Kidney epithelial cell (primary cell): ENCODE measurements around the gene ALOXE3. TPM values are rescaled to one million over a fixed set of nuclear protein-coding genes. Genes with fewer than 3 reads are reported as not detected.
"Not testable (repeated sequence)": the region's sequence is repeated elsewhere in the genome, so short reads cannot be mapped to it uniquely, and the experiment has no call there.

Source experiments
- DNase-seq: peaks from one replicate; pipeline ENCODE4 v3.0.0-alpha.2; 2010; ENCODE audit warnings: low read depth
- H3K27me3 ChIP-seq: 2 replicates; pipeline ENCODE4 v1.6.0; 2011; ENCODE audit warnings: low read length; ENCODE audit not compliant: control insufficient read depth, insufficient read depth
- H3K36me3 ChIP-seq: 2 replicates; pipeline ENCODE4 v1.5.1; 2011; ENCODE audit warnings: low read length; ENCODE audit not compliant: control insufficient read depth, insufficient read depth
- H3K4me3 ChIP-seq: 2 replicates; pipeline ENCODE4 v1.5.1; 2011; ENCODE audit warnings: low read depth, mild to moderate bottlenecking, control low read depth, low read length
- total RNA-seq: library from RNA; depleted of rRNA; stranded (reverse); fragments of >200 nt; gene quantifications from 2 replicates; pipeline ENCODE4 v1.2.3, GENCODE V29; 2015
- TF ChIP-seq, protein P1 (sequence below): IDR thresholded peaks from 2 replicates; pipeline ENCODE4 v1.5.1; 2011; ENCODE audit warnings: mild to moderate bottlenecking, moderate library complexity, low read length, control low read depth, inconsistent platforms; ENCODE audit not compliant: insufficient read depth, poor library complexity, severe bottlenecking

The ALOXE3 gene
- total RNA-seq, 1 donor from 2014 or later: 0.75 TPM

DNA sequence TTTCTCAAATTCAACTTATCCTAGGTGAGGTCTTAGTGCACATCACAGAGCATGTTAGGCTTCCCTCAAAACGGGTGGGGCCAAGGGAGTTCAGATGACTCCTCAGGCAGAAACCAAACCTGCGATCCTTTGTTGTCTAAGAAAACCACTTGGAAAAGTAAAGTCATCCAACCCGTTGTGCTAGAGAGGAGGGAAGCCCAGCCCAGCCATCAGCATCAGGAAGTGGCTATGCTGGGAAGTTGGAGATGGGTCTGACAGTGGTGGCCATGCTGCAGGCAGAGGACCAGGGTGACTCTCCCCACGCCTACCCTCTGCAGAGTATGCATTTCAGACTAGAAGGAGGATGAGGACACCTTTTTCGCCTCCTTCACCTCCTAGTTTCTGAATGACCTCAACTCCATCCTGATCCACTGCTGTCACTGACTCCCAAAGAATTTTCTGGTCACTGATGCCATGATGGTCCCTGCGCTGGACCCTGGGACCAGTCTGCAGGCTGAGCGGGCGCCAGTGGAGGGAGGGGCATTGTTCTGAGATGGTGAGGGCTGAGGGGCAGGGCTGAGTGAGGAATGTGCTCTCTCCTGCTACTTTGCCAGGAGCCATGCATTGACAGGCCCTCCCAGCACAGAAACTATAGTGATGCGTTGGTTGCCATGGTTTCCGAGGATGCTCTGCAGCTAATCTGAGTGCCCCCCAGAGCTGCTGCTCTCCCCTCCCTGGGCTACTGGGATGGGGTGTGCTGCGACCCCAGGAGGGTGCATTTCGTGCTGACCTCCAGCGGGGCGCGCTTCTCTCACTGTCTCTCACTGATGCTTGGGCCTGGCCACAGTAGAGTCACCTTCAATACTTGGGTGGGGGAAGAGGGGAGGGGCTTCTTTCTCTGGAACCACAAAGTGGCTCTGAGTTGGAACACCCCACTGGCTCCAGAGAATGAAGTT is 51.2 kb downstream of the ALOXE3 start:
- no peak overlapping the region for H3K4me3 ChIP-seq
- DNase-seq: no peak
- no peaks in the 10 kb centered on the region for H3K36me3 ChIP-seq
- peaks cover 54% of the 10 kb centered on the region for H3K27me3 ChIP-seq
- TF ChIP-seq, protein P1, sequence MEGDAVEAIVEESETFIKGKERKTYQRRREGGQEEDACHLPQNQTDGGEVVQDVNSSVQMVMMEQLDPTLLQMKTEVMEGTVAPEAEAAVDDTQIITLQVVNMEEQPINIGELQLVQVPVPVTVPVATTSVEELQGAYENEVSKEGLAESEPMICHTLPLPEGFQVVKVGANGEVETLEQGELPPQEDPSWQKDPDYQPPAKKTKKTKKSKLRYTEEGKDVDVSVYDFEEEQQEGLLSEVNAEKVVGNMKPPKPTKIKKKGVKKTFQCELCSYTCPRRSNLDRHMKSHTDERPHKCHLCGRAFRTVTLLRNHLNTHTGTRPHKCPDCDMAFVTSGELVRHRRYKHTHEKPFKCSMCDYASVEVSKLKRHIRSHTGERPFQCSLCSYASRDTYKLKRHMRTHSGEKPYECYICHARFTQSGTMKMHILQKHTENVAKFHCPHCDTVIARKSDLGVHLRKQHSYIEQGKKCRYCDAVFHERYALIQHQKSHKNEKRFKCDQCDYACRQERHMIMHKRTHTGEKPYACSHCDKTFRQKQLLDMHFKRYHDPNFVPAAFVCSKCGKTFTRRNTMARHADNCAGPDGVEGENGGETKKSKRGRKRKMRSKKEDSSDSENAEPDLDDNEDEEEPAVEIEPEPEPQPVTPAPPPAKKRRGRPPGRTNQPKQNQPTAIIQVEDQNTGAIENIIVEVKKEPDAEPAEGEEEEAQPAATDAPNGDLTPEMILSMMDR: no peak

DNA sequence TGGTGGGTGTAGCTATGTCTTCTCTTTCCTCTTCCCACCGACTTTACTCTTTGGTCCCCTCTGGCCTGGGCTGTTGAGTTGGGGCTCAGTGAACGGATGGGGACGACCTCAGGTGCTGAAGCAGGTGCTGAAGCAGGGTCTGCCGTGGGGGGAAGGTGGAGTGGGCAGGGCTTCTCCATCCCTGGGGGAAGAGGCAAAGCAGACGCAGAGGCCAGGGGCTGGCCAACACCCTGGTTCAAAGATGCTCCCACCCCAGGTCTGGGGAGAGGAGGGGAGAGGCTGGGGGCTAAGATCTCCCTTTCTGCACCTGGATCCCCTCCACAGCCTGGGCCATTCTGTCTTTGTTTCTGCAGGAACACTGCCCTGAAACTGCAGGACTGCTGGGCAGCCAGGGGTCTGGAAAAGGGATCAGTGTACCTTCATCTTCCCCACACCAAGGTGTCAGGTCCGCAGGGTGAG is 53.7 kb downstream of the ALOXE3 start:
- TF ChIP-seq, protein P1: no peak
- H3K4me3 ChIP-seq: no peak overlapping the region
- DNase-seq: no peak
- H3K27me3 ChIP-seq: peaks cover 51% of the 10 kb centered on the region
- no peaks in the 10 kb centered on the region for H3K36me3 ChIP-seq

DNA sequence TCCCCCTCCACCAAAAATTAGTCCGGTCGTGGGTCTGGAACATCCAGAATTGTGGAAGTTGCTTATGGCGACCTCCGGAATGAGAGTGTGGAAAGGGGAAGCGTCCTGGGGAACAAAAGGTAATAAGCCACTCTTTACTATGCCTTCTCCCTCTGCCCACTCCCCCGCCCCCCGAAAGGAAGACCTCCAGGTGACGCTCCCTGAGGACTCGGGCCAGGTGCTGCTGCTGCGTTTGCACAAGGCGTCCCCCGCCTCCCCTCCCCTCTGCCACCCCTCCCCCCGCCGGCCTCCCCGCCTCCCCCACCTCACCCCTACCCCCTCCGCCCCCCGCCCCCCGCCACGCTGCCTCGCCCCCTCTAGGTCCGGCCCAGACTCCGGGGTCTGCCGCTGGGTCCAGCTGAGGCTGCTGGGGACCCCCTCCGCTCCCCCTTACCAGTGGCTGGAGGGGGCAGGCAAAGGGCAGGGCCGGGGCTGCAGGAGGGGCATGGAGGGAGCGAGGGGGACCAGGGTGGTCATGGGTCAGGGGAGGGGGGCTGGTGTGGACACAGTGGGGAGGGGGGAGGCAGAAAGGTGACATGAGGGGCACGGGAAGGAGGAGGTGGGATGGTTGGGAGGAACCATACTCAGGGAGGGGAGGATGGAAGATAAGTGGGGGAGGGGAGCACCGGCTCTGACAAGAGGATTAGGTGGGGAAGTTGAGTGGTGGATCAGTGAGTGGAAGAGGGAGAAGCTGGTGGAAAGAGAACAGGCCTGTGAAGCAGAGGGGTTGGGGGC is 54.4 kb downstream of the ALOXE3 start:
- TF ChIP-seq, protein P1: no peak
- H3K27me3 ChIP-seq: peaks cover 52% of the 10 kb centered on the region

DNA sequence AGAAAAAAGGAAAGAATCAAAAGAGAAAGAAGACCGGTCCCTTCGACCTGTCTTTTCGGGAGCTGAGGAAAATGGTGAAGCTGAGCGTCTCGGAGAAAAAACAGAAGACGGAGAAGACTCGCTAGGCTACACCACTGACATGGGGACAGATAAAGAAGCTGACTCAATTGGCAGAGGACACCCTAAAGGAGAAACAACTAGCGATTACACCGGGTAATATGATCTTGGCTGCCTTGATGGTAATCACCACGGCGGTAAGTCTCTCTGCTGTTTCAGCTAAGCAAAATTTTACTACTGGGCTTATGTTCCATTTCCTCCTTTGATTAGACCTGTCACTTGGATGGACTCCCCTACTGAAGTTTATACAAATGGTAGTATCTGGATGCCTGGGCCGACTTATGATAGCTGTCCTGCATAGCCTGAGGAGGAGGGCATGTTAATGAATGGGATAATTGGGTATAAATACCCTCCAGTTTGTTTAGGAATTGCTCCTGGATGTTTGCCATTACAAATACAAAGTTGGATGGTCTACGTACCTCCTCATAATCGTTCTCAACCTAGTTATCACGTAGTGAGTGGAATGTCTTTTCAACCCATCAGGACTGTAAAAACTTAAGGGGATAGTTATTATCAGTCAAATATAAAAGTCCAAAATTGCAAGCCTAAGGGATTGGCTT is 55.4 kb downstream of the ALOXE3 start:
- Histone ChIP-seq H3K27me3 (peaks cover 56% of the 10 kb centered on the region), H3K36me3 (no peaks in the 10 kb centered on the region), H3K4me3 (no peak overlapping the region)
- DNase-seq: no peak
- TF ChIP-seq, protein P1: no peak

More for the DNA sequence above, 54.4 kb downstream of the ALOXE3 start:
- DNase-seq: no peak
- H3K36me3 ChIP-seq: no peaks in the 10 kb centered on the region
- no peak overlapping the region for H3K4me3 ChIP-seq

DNA sequence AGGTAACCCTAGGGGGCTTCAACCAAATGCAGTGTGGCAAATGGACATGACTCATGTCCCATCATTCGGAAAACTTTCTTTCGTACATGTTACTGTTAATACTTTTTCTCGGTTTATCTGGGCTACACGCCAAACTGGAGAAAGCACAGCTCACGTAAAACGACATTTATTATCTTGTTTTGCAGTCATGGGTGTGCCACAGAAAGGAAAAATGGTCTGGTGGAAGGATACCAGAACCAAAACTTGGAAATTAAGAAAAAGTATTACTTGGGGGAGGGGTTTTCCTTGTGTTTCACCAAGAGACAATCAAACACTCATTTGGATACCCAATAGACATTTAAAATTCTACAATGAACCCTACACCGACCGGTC is 55.9 kb downstream of the ALOXE3 start:
- H3K27me3 ChIP-seq: peaks cover 58% of the 10 kb centered on the region
- no peaks in the 10 kb centered on the region for H3K36me3 ChIP-seq
- TF ChIP-seq, protein P1: no peak
- no peak for DNase-seq
- no peak overlapping the region for H3K4me3 ChIP-seq

DNA sequence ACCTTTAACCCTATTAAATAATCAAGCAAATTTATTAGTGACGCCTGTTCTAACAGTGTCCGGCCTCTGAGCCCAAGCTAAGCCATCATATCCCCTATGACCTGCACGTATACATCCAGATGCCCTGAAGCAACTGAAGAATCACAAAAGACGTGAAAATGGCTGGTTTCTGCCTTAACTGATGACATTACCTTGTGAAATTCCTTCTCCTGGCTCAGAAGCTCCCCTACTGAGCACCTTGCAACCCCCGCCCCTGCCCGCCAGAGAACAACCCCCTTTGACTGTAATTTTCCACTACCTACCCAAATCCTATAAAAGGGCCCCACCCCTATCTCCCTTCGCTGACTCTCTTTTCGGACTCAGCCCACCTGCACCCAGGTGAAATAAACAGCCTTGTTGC is 56.5 kb downstream of the ALOXE3 start:
- H3K36me3 ChIP-seq, H3K4me3 ChIP-seq, DNase-seq: not testable (repeated sequence)
- peaks cover 54% of the 10 kb centered on the region for H3K27me3 ChIP-seq
